ENCODE data around the gene TMEM132D. TPM values are rescaled to one million over a fixed set of nuclear protein-coding genes. Genes with fewer than 3 reads are reported as not detected.
A peak's percentile ranks its signal among the peaks of the same experiment; 100 is the strongest.

Gene TMEM132D
- total RNA-seq, 1 experiment from 2014 or later = 7.1 TPM

GRCh38 chr12:129534966-129535750 is 368.7 kb downstream of the TMEM132D start:
- peak; percentile 58 for DNase-seq (ENCODE audit: low read depth)

GRCh38 chr12:129532707-129533499 is 370.9 kb downstream of the TMEM132D start:
- DNase-seq (ENCODE audit: low read depth) = no peak

GRCh38 chr12:129532082-129532481 is 371.7 kb downstream of the TMEM132D start:
- DNase-seq (ENCODE audit: low read depth) = no peak

GRCh38 chr12:129530984-129531383 is 372.8 kb downstream of the TMEM132D start:
- DNase-seq (ENCODE audit: low read depth) = peak; percentile 86

GRCh38 chr12:129530517-129530916 is 373.3 kb downstream of the TMEM132D start:
- DNase-seq (ENCODE audit: low read depth) = no peak

GRCh38 chr12:129527506-129527905 is 376.3 kb downstream of the TMEM132D start:
- DNase-seq (ENCODE audit: low read depth) = no peak

GRCh38 chr12:129523621-129524020 is 380.2 kb downstream of the TMEM132D start:
- DNase-seq (ENCODE audit: low read depth) = peak; percentile 75

- DNase-seq (ENCODE audit: low read depth) = peak; percentile 76
Measured at GRCh38 chr12:129520739-129521138, 383.1 kb downstream of the TMEM132D start.

GRCh38 chr12:129503802-129504201 is 400.0 kb downstream of the TMEM132D start:
- DNase-seq (ENCODE audit: low read depth) = no peak

GRCh38 chr12:129496226-129496625 is 407.6 kb downstream of the TMEM132D start:
- DNase-seq (ENCODE audit: low read depth) = peak; percentile 58

- no peak for DNase-seq (ENCODE audit: low read depth)
Measured at GRCh38 chr12:129494766-129495165, 409.1 kb downstream of the TMEM132D start.

GRCh38 chr12:129494260-129494659 is 409.6 kb downstream of the TMEM132D start:
- no peak for DNase-seq (ENCODE audit: low read depth)

GRCh38 chr12:129489100-129489676 is 414.6 kb downstream of the TMEM132D start:
- DNase-seq (ENCODE audit: low read depth) = no peak

- DNase-seq (ENCODE audit: low read depth) = no peak
Measured at GRCh38 chr12:129486931-129487330, 416.9 kb downstream of the TMEM132D start.

GRCh38 chr12:129483111-129483893 is 420.5 kb downstream of the TMEM132D start:
- DNase-seq (ENCODE audit: low read depth) = no peak

GRCh38 chr12:129481921-129482320 is 421.9 kb downstream of the TMEM132D start:
- no peak for DNase-seq (ENCODE audit: low read depth)

GRCh38 chr12:129470196-129470595 is 433.6 kb downstream of the TMEM132D start:
- DNase-seq (ENCODE audit: low read depth) = no peak

GRCh38 chr12:129467726-129468125 is 436.1 kb downstream of the TMEM132D start:
- DNase-seq (ENCODE audit: low read depth) = no peak

GRCh38 chr12:129467289-129467688 is 436.5 kb downstream of the TMEM132D start:
- no peak for DNase-seq (ENCODE audit: low read depth)

- DNase-seq (ENCODE audit: low read depth) = no peak
Measured at GRCh38 chr12:129466499-129466898, 437.3 kb downstream of the TMEM132D start.

- DNase-seq (ENCODE audit: low read depth) = peak; percentile 46
Measured at GRCh38 chr12:129459886-129460285, 443.9 kb downstream of the TMEM132D start.

GRCh38 chr12:129446696-129447095 is 457.1 kb downstream of the TMEM132D start:
- no peak for DNase-seq (ENCODE audit: low read depth)

Data from Daoy (cell line).